ENCODE results near the gene KNG1.

GRCh38 chr3:186779204-186779603 lies 62.0 kb downstream of the KNG1 start:
- TF ChIP-seq CTCF (IDR thresholded peaks at IDR 0.05; ENCODE audit: poor library complexity): no peak
- TF ChIP-seq EZH2 (IDR thresholded peaks at IDR 0.05; ENCODE audit: borderline replicate concordance): no peak

Data from hepatocyte (in vitro differentiated cells).